ENCODE measurements around the gene ITIH2. TPM values are rescaled to one million over a fixed set of nuclear protein-coding genes. Genes with fewer than 3 reads are reported as not detected.

ITIH2 gene
- total and polyA plus RNA-seq, 2 of the 8 experiments (the other 6 are each of a cell fraction or from before 2014, with no cell fraction given) = not detected

GRCh38 chr10:7773845-7774801, 71.0 kb downstream of the ITIH2 start:
- Histone ChIP-seq H3K23me2 (ENCODE audit: low read depth, low read length) (no peaks in the 10 kb centered on the region), H2AFZ (ENCODE audit: low read length) (no peak overlapping the region), H3K9me3 (ENCODE audit: insufficient read depth in 2 of 2, low read depth in 1 of 2, low read length in 1 of 2) (no peaks in the 10 kb centered on the region), H4K8ac (ENCODE audit: extremely low read depth, insufficient read depth, low read length) (no peak overlapping the region), H3K18ac (ENCODE audit: extremely low read depth, low read length) (no peak overlapping the region), H3K36me3 (ENCODE audit: control insufficient read depth in 2 of 4, insufficient read depth in 4 of 4, low read length in 3 of 4) (peaks cover 4 to 43% (median 21%) of the 10 kb centered on the region in 4 experiments), H3K23ac (ENCODE audit: insufficient read length) (no peak overlapping the region), H3K79me2 (ENCODE audit: control insufficient read depth in 1 of 2, insufficient read depth in 2 of 2, low read length in 2 of 2) (no peaks in the 10 kb centered on the region), H2AK5ac (ENCODE audit: low read depth, low read length) (no peak overlapping the region), H2BK20ac (ENCODE audit: low read length) (no peak overlapping the region), H3K4me2 (ENCODE audit: insufficient read depth in 1 of 2, low read depth in 2 of 2, low read length in 2 of 2) (no peak overlapping the region), H2BK120ac (replicated peaks; ENCODE audit: low read depth, low read length) (no peak overlapping the region), H3K56ac (replicated peaks; ENCODE audit: insufficient read length, low read depth, low read length) (no peak overlapping the region), H3K79me1 (ENCODE audit: low read depth, low read length) (no peaks in the 10 kb centered on the region), H4K5ac (ENCODE audit: insufficient read length, low read depth, low read length) (no peak overlapping the region), H4K20me1 (replicated peaks in 1 of 2; ENCODE audit: control insufficient read depth in 1 of 2, insufficient read depth in 2 of 2, low read length in 2 of 2) (peaks cover 0 to 2% of the 10 kb centered on the region in 2 experiments), H3K27ac (ENCODE audit: low read depth, low read length) (no peak overlapping the region), H4K91ac (replicated peaks; ENCODE audit: insufficient read length, low read length) (no peak overlapping the region), H2BK15ac (ENCODE audit: low read length) (no peak overlapping the region), H3K4ac (replicated peaks; ENCODE audit: insufficient read length, low read depth, low read length) (no peak overlapping the region), H3K9ac (replicated peaks in 1 of 4; ENCODE audit: extremely low read depth in 1 of 4, low read depth in 3 of 4, low read length in 3 of 4) (no peak overlapping the region), H2BK5ac (ENCODE audit: low read depth, low read length) (no peak overlapping the region), H3K4me1 (replicated peaks in 1 of 4; ENCODE audit: control insufficient read depth in 3 of 4, insufficient read depth in 4 of 4, low read length in 3 of 4) (no peaks in the 10 kb centered on the region), H3K27me3 (replicated peaks in 1 of 4; ENCODE audit: control insufficient read depth in 3 of 4, extremely low read depth in 1 of 4, insufficient read depth in 3 of 4, low read length in 3 of 4) (no peaks in the 10 kb centered on the region), H2BK12ac (ENCODE audit: low read depth, low read length) (no peak overlapping the region), H3K14ac (ENCODE audit: insufficient read length) (no peak overlapping the region), H3K4me3 (ENCODE audit: extremely low read depth in 1 of 4, insufficient read depth in 2 of 4, low read depth in 3 of 4, low read length in 4 of 4) (no peak overlapping the region)
- ChIA-PET CTCF (ENCODE audit: partially characterized antibody) (no interaction called here), POLR2A (ENCODE audit: partially characterized antibody) (no interaction called here)
- DNase-seq (ENCODE audit: low read depth in 1 of 2, low spot score in 2 of 2) (no peak), FAIRE-seq (no peak)
- WGBS, 2 experiments (ENCODE audit: extremely low coverage in 1 of 2, insufficient coverage in 1 of 2, insufficient read length in 1 of 2, insufficient replicate concordance in 2 of 2, low coverage in 1 of 2, low lambda C conversion rate in 2 of 2, missing lambda C conversion rate in 1 of 2) = 81% methylated on average over 10 of the region's 10 CpGs; no CpG with 5 or more reads in 1 of the 2 experiments
- TF ChIP-seq NRF1 (IDR thresholded peaks at IDR 0.05; ENCODE audit: low read depth, low read length) (no peak), EP300 (IDR thresholded peaks at IDR 0.05; ENCODE audit: borderline replicate concordance in 1 of 2, low read depth in 2 of 2, low read length in 2 of 2) (no peak), TCF12 (IDR thresholded peaks at IDR 0.05; ENCODE audit: low read depth, low read length) (no peak), SUZ12 (IDR thresholded peaks at IDR 0.05; ENCODE audit: low read length) (no peak), ATF2 (IDR thresholded peaks at IDR 0.05; ENCODE audit: low read length) (no peak), RXRA (IDR thresholded peaks at IDR 0.05; ENCODE audit: insufficient read depth, low read depth, low read length) (no peak), SRF (IDR thresholded peaks at IDR 0.05; ENCODE audit: low read depth, low read length) (no peak), YY1 (IDR thresholded peaks at IDR 0.05; ENCODE audit: low read depth, low read length) (no peak), PHF8 (conservative IDR thresholded peaks at IDR 0.05; ENCODE audit: low read depth, low read length) (no peak), NANOG (IDR thresholded peaks at IDR 0.05; ENCODE audit: insufficient read depth, low read depth, low read length, poor library complexity, severe bottlenecking) (no peak)

Data from H1 (cell line).